NCI-H1436 treated with DMSO at 0.1 percent for 48 hours (cell line): ENCODE results near the gene GOLGA7B.
"Not testable (repeated sequence)": the region's sequence is repeated elsewhere in the genome, so short reads cannot be mapped to it uniquely, and the experiment has no call there.

Experiments used
- DNase-seq: peaks from one replicate; lab custom pipeline; 2025; lab: John Stamatoyannopoulos, UW

Gene GOLGA7B

DNA sequence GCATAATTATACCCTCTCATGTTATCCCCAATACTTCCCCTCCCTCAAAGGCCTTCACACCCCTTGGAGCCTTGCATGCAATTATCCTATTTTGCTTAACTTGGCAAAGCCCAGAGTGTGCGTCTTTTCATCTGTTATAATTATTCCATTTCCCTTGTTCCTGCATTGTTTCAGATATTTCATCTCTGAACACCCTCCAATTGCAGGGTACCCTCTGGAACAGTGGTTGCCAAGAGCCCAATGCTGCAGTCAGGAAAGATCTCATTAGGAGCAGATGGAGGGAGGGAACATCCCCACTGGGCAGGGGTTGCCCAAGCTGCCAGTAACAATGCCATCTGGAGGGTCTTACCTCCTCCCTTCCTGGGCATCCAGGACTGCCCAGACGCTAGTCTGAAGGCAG is 18.4 kb upstream of the GOLGA7B start:
- no peak for DNase-seq

DNA sequence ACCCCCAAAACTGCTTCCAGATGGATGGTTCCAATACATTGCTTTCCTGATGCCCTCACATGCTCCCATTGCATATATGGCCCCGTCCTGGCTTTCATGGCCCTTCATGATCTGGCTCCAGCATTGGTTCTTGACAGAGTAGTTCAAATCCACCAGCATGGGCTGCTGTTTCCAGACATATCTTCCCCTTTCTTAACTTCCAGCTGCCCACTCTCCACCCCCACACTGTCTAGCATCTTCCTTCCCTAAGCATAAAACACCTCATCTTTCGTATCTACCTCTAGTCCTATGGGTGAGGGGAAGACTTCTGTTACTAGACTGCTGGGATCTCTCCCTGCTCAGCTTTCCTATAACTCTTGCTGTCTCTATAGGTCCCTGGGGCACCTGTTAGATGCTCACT is 13.2 kb upstream of the GOLGA7B start:
- no peak for DNase-seq

DNA sequence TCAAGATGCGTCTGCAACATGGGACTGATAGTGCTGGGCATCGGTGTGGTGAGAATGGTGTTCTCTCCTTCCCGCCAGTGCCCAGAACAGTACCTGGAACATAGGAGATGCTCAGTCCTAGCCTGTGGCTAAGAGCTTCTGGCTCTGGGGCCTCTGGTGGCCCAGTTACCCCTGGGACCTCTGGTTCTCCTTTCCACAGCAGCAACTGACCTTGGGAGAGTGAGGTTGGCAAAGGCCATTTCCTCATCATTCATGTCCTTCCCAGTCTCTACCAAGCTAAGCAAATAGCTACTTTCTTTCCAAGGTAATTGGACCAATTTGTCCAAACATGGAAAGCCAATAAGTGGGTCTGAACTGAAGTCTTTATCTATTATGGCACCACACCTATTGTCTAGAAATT is 11.6 kb upstream of the GOLGA7B start:
- no peak for DNase-seq

DNA sequence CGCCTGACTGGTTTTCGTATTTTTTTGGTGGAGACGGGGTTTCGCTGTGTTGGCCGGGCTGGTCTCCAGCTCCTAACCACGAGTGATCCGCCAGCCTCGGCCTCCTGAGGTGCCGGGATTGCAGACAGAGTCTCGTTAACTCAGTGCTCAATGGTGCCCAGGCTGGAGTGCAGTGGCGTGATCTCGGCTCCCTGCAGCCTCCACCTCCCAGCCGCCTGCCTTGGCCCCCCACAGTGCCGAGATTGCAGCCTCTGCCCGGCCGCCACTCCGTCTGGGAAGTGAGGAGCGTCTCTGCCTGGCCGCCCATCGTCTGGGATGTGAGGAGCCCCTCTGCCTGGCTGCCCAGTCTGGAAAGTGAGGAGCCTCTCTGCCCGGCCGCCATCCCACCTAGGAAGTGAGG is 8.5 kb upstream of the GOLGA7B start:
- not testable (repeated sequence) for DNase-seq

DNA sequence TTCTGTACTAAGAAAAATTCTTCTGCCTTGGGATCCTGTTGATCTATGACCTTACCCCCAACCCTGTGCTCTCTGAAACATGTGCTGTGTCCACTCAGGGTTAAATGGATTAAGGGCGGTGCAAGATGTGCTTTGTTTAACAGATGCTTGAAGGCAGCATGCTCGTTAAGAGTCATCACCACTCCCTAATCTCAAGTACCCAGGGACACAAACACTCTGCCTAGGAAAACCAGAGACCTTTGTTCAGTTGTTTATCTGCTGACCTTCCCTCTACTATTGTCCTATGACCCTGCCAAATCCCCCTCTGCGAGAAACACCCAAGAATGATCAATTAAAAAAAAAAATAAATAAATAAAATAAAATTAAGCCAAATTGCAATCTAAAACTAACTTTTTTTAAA is 7.5 kb upstream of the GOLGA7B start:
- not testable (repeated sequence) for DNase-seq

DNA sequence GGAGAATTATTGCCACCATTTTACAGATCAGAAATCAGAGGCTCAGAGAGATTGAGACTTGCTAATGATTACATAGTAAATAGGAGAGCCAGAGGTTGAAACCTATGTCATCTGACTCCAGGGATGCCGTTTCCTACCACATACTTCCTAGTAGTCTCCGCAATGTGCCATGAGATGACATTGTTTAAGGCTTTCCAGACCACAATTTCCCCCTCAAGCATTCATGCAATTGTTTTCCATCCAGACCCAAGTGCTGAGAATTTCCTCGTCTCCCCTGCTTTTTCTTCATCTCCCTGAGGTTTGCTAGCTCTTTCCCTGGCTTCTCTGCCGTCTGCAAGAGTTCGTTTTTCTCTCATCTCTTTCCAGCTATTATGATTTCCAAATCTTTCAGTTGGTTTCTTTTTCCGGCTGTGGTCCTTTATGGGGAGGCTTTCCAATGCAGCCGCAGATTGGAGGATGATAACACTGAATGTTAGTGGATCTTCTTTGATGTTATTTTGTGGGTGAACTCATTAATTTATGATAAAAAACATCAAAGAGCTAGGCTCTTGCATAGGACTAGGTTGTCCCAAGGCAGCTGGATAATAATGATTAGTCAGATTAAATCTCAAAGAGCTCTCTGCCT is 6.9 kb upstream of the GOLGA7B start:
- DNase-seq, result no peak

DNA sequence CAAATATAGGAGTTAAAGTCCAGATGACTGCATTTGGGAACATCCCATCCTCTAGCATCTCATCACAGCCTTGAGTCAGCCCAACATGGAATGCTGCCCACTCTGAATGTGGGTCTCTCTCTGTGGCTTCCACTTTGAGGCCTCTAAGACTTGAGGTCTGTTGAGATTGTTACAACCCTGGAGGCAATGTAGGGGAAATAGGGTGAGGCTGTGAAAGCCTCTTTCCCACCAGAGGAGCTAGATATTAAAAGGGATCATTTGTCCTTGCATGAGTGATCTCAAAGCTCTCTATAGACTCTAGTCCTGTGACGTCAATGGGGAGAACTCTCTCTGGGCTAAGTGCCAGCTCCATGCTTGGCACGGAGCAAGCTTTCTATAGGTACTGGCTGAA is 6.4 kb upstream of the GOLGA7B start:
- DNase-seq, result no peak

DNA sequence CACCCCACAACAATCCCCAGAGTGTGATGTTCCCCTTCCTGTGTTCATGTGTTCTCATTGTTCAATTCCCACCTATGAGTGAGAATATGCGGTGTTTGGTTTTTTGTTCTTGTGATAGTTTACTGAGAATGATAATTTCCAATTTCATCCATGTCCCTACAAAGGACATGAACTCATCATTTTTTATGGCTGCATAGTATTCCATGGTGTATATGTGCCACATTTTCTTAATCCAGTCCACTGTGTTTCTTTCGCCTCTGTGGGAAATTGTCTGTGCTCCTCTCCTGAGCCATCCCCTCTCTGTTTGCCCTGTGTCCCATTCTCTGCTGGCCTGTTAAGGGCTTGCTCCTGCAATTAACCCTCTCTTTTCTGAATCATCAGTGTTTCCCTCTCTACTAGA is 5.7 kb upstream of the GOLGA7B start:
- DNase-seq, result not testable (repeated sequence)

DNA sequence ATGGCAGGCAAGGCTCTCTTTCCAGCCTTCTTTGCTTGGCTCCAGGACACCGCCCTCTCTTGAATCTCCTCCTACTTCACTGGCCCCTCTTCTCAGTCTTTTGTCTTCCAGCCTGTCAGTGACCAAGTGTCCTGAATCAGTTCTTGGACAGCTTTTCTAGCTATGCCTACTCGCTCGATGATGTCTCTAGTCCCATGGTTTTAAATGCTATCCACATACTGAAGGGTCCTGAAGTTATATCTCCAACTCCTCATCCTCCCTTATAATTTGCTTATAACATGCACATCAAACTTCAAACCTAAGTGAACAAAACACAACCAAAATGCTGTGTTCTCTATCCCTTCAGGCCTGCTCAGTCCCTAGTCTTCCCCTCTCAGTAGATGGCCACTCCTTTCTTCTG is 5.0 kb upstream of the GOLGA7B start:
- DNase-seq, result no peak

DNA sequence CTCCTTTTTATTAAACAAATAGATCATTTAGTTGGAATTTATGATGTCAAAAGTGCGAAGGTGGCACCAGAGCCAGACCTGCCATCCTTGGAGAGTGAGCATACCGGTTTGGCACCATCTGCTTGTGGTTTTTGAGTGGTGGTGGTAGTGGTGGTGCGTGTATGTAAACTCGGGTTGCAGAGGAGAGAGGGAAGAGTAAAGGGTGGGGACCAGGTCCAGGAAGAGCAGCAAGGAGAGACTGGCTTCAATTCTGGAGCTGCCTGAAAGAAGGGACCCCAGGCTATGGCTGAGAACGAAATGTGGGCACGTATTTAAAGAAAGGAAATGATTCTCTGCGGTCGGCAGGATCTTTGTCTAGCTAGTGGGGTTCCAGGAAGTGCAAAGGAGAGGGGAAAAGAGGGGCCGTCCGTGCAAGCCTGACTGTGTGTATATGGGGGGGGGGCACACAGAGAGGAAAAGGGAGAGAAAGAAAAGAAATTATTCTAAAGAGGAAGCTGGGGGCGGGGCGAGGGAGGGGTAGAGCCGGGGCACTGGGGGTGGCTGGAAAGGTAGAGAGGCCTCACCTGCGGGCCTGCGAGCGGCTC is 448 bp upstream of the GOLGA7B start:
- no peak for DNase-seq

DNA sequence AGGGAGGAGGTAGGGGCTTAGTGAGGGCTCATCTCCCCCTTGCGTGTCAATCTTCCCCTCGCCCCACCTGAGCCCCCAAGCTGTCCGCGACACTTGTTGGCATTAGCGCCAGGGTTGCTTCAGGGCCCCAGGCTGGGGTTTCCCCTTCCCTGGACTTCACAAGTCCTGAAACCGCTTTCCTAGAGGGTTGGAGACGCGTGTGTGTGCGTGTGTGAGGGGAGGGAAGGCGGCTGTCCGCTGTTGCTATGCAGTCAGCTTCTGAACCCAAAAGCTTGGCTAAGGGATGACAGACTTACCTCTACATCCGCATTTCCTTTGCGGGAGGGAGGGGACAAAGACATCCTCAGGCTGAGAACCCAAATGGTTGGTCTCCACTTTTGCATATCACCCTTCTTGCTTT is 803 bp downstream of the GOLGA7B start:
- no peak for DNase-seq

DNA sequence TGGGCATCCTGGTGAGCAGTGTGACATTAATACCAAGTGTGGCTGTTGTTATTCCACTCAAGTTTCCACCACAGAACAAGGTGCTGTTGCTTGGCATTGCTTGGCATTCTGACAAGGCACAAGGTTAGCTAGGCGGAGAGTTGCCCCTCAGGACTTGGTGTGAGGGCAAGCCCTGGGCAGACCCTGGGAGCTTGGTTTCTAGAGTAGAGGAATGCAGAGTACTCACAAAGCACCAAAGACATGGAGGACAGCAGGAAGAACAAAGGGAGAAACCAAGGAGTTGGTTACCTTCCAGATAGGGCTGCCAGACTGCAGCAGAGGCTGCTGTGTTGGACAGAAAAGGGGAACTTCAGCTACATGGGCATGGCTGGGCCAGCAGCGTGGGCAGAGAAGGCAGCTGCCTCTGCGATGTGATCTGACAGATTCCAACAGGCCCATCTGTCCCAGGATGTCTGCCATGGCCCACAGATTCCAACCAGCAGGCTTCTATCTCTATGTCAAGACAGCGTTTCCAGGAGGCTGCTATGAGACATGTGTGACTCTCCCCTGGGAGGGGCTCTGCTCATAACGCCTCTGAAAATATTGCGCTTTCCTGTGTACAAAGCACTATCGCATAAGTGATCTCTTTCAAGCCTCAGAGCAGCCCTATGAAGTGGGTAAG is 1.8 kb downstream of the GOLGA7B start:
- DNase-seq, result no peak

DNA sequence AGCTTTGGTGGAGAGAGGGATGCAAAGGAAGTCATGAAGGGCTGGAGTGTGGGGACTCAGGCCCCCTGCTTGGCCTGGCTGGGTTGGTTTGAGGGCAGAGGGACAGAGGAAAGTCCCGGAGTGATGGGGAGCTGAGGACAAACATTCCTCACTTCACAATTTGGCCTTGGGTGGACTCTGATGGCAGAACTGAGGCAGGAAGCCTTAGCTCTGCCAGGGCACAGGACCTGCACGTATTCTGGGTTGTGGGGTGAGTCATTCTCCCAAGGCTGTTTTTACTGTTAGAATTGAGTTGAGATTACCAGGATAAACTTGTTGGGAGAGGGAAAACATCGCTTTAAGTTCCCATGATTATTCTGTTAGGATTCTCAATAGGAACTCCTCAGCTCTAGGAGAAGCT is 2.6 kb downstream of the GOLGA7B start:
- no peak for DNase-seq

DNA sequence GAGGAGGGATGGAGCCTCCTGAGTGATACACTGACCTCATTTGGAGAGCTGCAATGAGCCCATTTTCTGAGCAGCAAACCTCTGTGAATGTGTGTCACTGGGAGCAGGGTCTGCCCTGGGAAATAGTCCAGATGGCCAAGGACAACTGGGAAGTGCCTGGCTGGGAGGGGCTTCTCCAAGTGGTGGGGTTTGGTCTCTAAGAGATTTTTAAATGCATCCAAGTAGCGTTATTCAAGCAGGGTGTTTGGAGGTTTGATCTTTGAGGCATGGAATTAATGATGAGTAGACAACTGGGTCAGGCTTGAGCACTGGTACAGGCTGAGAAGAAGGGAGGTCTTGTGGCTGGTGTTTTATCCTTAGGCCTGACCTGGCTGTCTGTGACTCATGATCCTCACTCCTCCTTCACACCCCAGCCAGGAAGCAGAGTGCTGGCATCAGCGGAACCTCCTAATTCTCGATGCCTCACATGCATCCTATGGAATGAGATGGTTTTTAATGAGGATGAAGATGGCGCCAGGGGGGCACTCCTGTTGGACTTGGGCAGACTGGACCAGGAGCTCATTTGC is 3.3 kb downstream of the GOLGA7B start:
- no peak for DNase-seq

DNA sequence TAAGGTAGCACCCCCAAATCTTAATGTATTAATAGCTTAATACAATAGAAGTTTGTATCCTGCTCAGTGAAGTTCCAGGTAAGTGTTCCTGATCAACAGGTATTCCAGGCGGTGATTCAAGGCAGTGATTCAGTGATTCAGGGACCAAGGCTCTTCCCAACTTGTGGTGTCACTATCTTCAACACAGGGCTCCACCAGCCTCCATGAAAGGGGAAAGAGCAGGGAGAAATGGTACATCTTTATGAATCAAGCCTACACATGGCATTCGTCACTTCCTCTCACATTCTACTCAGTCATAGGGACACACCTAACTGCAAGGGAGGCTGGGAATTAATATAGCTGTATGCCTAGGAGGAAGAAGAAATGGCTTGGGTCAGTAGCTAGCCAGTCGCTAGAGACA is 5.1 kb downstream of the GOLGA7B start:
- DNase-seq, result no peak

DNA sequence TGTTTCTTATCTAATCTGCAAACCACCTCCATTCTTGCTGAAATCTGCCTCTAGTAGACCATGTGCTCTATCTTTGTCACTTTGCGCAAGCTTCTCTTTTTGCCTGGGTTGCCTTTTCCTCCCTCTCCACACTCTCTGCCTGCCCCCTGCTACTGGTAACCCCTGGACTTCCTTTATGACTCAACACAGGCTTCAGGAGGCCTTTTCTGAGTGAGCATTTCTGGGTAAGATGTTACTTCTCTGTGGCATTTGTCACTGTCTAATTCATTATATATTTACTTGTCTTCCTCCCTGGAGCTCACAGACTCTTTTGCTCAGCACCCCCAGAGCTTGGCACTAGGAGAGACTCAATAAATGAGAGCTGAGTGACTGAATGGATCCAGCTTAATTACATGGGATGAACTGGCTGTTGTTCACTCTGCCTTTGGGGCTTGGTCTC is 8.4 kb downstream of the GOLGA7B start:
- no peak for DNase-seq

DNA sequence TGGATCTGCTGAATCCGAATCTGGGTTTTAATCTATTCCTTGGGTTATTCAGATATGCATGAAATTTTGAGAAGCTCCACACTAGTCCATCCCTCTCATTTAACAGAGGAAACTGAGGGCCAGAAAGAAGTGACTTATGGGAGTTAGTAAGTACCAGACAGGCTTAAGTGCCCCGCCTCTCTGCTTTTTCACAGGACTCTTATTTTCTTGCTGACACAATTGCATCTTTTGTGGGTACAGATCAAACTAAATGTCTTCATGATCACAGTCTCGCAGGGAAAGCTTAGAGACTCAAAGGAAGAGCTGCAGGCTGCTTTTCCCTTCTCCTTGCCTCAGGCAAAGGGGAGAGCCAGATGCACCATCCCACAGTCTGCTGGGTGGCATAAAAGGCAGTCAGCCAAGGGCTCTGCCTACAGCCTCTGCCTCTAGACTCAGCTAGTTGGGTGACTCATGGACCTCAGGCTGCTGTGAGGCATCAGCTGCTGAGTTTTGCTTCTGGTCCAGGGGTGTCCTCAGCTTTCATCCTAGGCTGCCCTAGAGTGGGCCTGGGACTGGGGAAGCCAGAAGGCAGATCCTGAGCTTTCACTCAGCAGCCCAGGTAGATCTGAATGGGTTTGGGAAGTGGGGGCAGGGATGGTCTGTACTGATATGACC is 11.6 kb downstream of the GOLGA7B start:
- DNase-seq, result no peak

DNA sequence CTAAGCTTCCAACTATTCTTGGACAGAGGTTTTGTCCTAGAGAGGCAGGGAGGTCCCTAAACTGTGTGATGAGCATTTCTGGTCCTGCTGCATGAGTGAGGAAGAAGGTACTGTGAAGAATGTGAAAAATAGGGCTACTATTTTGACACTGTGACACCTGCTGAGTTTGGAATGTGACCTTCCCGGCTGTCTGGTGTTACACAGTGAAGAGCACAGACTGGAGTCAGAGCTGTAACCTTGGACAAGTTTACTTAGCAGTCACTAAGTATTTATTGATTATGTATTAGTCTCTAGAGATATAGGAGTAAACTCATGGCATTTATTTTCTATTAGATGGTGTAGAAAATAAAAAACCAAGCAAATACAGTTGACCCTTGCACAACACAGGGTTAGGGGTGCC is 12.3 kb downstream of the GOLGA7B start:
- DNase-seq, result no peak

DNA sequence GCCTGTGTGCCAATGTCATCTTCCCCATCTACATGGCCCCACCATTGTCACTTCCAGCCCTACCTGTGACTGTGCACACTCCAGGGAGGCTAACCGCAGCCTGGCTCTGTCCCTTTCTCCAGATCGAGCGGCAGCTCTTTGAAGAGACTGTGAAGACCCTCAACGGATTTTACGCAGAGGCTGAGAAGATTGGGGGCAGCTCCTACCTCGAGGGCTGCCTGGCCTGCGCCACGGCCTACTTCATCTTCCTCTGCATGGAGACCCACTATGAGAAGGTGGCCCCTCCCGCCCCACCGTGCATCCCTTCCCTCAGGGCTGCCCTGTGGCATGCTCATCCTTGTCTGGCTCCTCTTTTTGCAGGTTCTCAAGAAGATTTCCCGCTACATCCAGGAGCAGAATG is 14.2 kb downstream of the GOLGA7B start:
- DNase-seq, result no peak

DNA sequence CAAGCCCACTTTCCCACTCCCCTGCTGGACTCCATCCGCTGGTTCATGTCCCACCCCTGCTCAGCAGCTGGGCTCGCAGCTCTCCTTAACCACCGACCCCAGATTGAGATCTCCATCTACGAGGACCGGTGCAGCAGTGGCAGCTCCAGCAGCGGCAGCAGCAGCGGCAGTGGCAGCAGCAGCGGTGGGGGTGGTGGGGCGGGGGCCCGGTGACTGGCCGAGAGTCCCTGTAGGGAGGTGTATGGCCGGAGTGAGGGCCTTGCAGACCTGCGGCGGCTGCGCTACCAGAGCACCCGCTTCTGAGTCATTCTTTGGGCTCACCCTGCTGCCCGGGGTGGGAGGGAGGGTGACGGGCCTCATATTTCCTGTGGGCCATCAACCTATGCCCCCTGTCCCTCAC is 15.8 kb downstream of the GOLGA7B start:
- no peak for DNase-seq

DNA sequence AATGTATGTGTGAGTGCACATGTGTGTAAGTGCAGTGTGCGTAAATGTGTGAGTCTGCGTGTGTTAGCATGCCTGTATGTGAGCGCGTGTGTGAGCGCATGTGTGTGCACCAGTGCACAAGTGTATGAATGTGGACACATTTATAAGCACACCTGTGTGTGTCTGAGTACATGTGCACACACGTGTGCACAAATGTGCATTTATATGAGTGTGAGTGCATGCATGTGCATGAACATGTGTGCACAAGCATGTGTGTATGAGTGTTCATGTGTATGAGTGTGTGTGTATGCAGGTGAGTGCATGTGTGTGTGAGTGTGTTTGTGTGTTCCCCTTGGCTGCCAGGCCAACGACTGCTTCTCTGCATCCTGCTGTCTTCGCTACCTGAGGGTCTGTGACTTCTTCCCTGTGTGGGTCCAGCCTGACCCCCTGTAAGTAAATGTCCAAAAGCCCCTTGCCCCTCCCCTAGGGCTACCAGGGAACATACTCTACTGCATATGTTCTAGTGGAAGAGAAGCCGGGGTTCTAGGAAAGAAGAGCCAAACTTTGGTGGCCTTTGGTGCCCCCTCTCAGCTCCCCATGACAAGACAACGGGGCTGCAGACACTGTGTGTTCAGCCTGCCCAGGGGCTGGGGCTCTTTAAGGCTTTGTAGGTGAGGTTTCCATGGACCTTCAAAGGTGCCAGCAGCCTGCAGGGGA is 17.0 kb downstream of the GOLGA7B start:
- DNase-seq, result no peak

DNA sequence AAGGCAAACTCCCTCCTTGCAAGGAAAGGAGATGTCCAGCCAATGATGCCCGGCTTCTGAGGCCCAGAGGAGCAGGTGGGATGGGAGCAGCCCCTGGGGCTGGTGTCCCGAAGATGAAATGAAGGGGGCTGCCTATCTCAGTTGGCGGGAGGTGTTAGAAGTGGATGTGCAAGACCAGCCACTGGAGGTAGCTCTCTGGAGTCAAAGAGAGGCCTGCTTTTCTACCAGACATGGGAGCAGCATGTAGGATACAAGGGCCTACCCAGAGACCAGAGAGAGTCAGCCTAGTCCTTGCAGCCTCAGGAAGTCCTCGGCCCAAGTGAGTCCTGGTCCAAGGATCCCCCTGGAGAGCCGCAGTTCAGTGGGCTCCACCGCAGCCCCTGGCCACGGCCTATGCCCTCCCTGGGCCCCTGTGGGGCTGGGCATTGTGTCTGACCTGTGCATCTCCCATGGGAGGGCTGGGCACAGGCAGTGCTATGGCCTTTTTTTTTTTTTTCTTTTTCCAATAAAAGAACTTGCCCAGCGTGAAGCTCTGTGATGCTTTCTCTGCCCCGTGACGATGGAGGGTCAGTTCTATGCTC is 17.7 kb downstream of the GOLGA7B start:
- no peak for DNase-seq
